Kidney epithelial cell (primary cell): ENCODE data around the gene BTBD9. TPM values are rescaled to one million over a fixed set of nuclear protein-coding genes. Genes with fewer than 3 reads are reported as not detected.

Source experiments
- DNase-seq: peaks from one replicate; pipeline ENCODE4 v3.0.0-alpha.2; 2010; ENCODE audit warnings: low read depth
- H3K27me3 ChIP-seq: 2 replicates; pipeline ENCODE4 v1.6.0; 2011; ENCODE audit warnings: low read length; ENCODE audit not compliant: control insufficient read depth, insufficient read depth
- H3K36me3 ChIP-seq: 2 replicates; pipeline ENCODE4 v1.5.1; 2011; ENCODE audit warnings: low read length; ENCODE audit not compliant: control insufficient read depth, insufficient read depth
- H3K4me3 ChIP-seq: 2 replicates; pipeline ENCODE4 v1.5.1; 2011; ENCODE audit warnings: low read depth, mild to moderate bottlenecking, control low read depth, low read length
- total RNA-seq: library from RNA; depleted of rRNA; stranded (reverse); fragments of >200 nt; gene quantifications from 2 replicates; pipeline ENCODE4 v1.2.3, GENCODE V29; 2015
- TF ChIP-seq, protein P1 (sequence below): IDR thresholded peaks from 2 replicates; pipeline ENCODE4 v1.5.1; 2011; ENCODE audit warnings: mild to moderate bottlenecking, moderate library complexity, low read length, control low read depth, inconsistent platforms; ENCODE audit not compliant: insufficient read depth, poor library complexity, severe bottlenecking

BTBD9 gene
- total RNA-seq, 1 donor from 2014 or later = 7.3 TPM

DNA sequence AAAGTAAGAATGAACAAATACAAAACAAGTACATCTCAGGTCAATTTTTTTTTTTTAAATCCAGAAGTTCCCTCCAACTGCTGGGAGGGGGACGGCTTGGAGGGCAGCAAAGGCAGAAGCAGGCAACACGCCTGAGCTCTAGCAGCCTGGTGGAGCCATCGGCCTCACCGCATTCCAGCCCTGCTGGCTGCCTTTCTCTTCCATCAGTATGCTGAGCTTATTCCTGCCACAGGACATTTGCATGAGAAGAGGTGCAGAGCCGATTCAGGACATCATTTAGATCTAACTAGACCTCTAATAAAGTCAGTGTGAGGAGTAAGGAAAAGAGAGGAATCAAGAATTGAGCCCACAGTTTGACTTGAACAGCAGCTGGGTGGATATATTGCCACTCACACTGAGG, 501.4 kb downstream of the BTBD9 start:
- TF ChIP-seq, protein P1, sequence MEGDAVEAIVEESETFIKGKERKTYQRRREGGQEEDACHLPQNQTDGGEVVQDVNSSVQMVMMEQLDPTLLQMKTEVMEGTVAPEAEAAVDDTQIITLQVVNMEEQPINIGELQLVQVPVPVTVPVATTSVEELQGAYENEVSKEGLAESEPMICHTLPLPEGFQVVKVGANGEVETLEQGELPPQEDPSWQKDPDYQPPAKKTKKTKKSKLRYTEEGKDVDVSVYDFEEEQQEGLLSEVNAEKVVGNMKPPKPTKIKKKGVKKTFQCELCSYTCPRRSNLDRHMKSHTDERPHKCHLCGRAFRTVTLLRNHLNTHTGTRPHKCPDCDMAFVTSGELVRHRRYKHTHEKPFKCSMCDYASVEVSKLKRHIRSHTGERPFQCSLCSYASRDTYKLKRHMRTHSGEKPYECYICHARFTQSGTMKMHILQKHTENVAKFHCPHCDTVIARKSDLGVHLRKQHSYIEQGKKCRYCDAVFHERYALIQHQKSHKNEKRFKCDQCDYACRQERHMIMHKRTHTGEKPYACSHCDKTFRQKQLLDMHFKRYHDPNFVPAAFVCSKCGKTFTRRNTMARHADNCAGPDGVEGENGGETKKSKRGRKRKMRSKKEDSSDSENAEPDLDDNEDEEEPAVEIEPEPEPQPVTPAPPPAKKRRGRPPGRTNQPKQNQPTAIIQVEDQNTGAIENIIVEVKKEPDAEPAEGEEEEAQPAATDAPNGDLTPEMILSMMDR = no peak
- no peak overlapping the region for H3K4me3 ChIP-seq
- no peak for DNase-seq
- H3K27me3 ChIP-seq = no peaks in the 10 kb centered on the region
- peaks cover 1% of the 10 kb centered on the region for H3K36me3 ChIP-seq

DNA sequence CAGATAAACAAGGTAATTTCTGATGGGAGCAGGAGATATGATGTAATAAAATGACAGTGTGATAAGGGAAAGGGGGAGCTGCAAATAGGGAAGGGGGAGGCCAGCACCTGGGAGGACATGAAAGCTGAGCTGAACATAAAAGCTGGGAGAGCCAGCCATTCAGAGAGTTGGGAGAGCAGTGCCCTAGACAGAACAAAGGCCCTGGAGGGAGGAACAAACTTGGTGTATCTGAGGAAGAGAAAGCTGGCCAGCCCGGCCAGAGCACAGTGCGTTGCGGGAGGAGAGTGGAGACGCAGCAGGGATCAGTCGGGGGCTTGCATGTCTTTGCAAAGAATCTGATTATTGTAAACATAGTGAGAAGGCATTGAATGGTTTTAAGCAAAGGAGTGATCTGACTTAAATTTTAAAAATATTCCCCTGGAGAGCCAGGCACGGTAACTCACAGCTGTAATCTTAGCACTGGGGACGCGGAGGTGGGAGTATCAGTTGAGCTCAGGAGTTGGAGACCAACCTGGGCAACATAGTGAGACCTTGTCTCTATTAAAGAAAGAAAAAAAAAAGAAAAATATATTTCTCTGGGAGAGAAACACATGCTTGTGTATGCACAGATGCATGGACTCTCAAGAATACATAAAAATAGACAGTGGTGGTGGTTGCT, 502.0 kb downstream of the BTBD9 start:
- TF ChIP-seq, protein P1 = no peak
- Histone ChIP-seq H3K27me3 (no peaks in the 10 kb centered on the region), H3K4me3 (no peak overlapping the region), H3K36me3 (peaks cover 1% of the 10 kb centered on the region)
- no peak for DNase-seq

DNA sequence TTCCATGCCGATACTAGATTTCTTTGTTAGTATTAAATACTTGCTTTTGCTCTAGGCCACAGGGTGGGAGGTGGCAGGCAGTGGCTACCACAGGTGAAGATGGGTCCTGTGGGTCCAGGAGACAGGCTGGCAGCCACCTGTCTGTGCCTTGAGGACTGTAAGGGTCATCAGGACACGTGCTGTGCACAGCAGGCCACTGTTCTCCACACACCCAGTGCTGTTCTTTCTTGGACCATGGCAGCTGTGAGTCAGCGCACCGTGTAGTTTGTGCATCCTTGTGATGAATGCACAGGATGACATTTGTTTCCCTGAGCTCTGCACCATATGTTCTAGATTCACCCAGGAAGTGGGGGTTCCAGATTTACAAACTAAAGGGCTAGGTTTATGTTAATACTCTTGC, 503.2 kb downstream of the BTBD9 start:
- TF ChIP-seq, protein P1 = no peak
- Histone ChIP-seq H3K4me3 (no peak overlapping the region), H3K36me3 (peaks cover 1% of the 10 kb centered on the region), H3K27me3 (no peaks in the 10 kb centered on the region)
- DNase-seq = no peak

DNA sequence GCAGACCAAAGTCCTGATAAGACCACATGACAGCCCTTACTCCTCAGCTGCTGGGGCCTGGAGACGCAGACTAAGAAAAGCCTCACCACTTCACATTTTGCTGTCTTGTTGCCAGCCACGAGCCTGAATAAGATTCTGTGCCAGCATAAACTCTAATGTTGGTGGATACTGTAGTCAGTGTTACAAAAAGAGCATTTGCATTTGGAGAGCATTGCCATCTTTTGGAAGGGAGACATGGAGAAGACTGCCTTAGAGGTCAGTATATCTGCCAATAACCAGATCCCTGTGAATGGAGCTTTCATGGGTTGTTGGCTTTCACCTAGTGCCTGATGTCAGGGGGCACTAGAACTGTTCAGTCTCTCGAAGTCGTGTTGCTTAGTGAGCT, 505.0 kb downstream of the BTBD9 start:
- Histone ChIP-seq H3K36me3 (peaks cover 1% of the 10 kb centered on the region), H3K27me3 (no peaks in the 10 kb centered on the region), H3K4me3 (no peak overlapping the region)
- TF ChIP-seq, protein P1 = no peak
- no peak for DNase-seq

DNA sequence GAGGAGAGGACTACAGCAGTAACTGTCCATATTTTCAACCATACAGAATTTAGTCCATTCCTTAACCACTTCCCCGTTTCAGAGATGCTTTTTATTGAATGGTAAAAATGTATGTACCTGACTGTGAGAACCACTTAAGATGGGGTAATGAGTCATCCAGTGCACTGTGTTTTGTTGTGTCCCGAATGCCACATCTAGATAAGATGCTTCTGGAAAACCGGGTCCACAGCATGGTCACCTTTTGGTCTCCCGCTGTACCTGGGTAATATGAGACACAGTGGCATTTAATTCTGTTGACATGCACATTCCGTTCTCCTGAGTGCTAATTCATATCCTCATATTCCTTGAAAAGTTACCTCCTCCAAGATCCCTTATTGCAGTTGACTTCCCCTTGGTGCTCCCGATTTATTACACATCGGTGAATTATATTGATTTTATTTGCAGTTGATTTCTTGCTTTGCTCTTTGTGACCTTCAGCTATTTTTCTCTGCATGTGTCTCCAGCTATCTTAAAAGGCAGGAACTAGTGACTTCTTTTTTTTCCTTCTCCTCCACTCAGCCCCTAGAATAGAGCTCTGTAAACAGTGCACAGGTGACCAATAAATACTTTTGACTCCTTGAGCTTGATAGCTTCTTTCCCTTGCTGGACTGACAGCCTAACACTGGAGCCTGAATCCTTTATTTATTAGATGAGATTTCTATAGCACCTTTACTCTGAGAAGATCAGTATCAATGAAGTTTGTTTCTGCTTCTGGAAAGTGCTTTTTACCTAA, 505.6 kb downstream of the BTBD9 start:
- TF ChIP-seq, protein P1 = no peak
- H3K36me3 ChIP-seq = peaks cover 1% of the 10 kb centered on the region
- no peak for DNase-seq
- H3K4me3 ChIP-seq = no peak overlapping the region
- no peaks in the 10 kb centered on the region for H3K27me3 ChIP-seq
